ENCODE results near the gene ANKRD12.

The ANKRD12 gene

DNA sequence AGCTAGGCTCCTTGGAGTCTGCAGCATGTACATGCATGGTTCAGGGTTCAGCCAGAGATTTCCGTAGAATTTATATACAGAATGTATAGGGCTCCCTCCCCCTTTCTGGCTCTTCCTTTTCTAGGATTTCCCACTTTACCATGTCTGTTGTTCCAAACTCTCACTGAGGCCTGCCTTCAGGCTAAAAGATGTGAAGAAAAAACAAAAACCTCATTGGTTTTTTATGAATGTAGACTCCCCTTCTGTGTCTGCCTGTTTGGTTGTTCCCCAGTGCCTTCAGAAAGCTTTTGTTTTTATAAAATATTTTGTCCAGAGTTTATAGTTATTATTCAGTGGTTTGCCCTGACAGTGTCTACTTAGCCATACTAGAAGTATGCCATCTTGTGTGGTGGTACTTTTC is 30.5 kb upstream of the ANKRD12 start:
- no peak for DNase-seq (ENCODE audit: low read depth, low spot score)

DNA sequence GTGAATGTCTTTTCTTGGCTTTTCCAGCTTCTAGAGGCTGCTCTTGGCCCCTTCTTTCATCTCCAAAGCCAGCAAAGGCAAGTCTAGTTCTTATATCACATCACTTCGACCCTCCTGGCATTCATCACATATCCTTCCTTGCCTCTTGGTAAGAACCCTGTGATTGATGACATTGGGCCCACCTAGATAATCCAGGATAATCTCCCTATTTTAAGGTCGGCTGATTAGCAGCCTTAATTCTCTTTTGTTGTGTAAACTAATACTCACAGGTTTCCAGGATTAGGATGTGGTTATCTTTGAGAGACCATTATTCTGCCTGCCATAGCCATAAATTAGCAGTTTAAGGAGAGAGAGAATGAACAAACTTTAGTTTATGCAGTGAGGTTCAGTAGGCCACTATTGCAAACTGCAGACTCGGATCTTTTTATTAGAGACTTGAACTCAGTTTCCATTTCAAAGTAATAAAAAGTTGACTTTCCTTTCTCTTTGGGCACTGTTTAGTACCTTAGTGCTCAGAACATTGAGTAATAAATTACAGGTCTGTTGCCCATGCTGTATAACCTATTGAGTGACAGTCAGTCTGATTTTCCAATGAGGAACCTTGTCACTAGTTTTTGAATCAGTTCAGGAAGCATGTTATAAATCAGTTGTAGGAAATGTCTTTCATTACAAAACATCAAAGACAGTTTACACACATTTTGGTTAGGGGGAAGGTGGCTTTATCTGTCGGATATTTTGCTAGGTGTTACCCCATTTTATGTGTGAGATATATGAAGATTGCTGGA is 29.6 kb upstream of the ANKRD12 start:
- no peak for DNase-seq (ENCODE audit: low read depth, low spot score)

DNA sequence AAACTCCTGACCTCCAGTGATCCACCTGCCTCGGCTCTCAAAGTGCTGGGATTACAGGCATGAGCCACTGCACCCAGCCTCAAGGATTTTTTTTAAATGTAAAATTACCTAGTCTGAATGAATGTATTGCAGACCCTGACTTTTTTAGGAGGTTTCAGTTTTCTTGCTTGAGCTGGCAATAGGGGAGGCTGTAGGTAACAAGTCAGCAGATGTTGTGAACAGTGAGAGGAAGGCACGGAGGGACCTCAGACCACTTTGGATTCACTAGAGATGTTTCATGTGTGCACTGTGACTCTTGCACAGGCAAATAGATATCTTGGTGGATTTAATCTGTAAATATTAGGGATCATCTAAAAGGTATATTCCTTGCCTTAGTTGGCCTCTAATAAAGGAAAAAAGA is 27.7 kb upstream of the ANKRD12 start:
- DNase-seq (ENCODE audit: low read depth, low spot score) = no peak

DNA sequence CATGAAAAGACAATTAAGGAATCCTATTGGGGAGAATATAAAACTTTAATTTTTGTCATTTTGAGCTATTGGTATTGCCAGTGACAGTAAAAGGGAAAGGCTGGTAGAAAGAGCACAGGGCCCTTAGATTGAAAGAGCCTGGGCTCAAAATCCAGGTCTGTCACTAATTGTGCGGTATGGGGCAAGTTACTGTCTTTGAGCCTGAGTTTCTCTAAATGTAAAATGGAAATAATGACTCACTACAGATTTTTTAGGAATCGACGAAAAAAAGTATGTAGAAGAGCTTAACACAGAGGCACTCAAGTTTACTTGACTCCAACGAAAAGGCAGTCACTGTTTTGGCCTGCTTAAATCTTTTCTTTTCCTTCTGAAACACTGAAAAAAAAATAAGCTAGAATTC is 27.1 kb upstream of the ANKRD12 start:
- no peak for DNase-seq (ENCODE audit: low read depth, low spot score)

DNA sequence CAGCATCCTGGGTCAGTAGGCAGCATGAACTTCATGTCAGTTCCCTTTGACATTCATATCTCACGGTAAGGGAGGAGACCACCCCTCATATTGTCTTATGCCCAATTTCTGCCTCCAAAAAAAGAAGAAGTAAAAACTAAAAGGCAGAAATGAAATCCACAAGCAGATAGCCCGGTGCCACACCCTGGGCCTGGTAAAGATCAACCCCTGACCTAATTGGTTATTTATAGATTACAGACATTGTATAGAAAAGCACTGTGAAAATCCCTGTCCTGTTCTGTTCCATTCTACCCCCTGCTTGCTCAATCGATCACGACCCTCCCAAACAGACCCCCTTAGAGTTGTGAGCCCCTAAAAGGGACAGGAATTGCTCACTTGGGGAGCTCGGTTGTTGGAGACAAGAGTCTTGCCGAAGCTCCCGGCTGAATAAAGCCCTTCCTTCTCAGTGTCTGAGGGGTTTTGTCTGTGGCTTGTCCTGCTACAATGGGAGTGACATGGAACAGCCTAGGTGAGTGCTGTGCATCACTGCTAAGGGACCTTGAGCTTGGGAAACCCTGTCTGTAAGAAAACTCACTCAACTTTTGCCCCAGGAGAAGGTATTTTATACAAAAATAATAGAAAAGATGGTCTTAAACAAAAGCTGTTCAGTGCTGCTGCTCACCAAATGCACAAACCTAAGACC is 23.0 kb upstream of the ANKRD12 start:
- DNase-seq (ENCODE audit: low read depth, low spot score) = no peak

DNA sequence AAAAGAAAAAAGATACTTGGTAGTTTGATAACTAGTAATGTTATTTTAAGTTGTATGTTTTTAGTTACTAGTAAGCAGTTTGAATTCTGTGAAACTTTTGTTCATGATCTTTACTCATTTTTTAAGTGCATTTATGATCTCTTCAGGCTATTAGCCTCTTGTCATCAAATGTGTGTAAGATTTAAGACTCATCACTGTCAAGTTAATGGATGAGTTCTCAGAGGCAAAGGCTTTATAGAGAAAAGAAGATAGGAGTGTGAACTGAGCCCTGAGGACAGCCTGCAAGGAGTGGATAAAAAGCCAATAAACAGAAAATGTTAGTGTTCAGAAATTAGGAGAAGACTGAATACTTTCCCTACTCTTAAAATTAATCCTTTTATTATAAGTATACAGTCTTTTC is 20.6 kb upstream of the ANKRD12 start:
- no peak for DNase-seq (ENCODE audit: low read depth, low spot score)

DNA sequence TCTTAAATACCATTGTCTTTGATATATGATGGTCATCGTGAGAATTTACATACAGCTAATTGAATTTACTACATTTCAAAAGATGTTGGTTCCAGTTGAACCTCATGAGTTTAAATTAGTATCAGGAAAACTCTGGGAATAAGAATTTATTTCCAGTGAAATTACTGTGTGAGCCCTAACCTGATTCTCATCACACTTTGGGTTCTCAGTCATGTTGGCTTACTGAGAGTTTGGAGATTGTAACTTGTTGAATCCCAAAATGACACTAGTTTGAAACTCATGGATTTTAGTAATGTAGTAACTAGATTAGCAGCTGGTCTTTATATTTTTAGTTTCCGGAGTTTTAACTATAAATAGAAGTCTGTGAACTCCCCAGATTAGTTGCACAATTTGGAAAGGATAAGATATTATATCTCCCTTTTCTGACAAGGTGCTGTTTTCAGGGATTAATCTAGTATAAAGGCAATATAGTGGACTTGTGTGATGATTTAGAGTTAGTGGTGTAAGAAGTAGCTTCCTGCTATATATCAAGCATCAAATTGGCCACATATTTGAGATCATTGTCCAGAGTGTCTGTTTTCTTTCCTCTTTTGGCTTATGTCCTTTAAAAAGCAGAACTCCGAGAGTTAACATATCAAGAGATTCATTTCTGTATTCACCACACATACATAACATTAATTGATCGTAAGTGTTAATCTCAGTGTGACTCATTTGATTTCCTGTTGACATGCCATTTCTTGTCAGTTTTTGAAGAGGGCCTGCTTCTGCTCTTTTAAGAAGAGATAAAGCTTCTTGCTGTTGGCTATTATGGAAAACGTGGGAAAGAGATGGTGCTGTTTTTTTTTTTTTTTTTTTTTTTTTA is 18.4 kb upstream of the ANKRD12 start:
- DNase-seq (ENCODE audit: low read depth, low spot score) = no peak

DNA sequence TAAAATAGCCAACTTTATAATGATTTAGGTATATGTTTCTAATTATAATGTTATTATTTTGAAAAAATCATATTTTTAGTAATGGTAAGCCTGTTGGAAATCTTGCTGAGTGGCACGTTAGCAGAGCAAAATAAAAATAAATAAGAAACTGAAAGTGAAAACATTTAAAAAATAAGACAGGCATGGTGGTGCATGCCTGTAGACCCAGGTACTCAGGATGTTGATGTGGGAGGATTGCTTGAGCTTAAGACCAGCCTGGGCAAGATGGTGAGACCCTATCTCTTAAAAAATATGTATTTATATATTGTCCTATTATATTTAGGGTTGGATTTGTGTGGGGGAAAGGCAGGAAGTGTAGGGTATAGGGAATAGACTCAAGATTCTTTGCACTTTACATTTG is 15.8 kb upstream of the ANKRD12 start:
- no peak for DNase-seq (ENCODE audit: low read depth, low spot score)

DNA sequence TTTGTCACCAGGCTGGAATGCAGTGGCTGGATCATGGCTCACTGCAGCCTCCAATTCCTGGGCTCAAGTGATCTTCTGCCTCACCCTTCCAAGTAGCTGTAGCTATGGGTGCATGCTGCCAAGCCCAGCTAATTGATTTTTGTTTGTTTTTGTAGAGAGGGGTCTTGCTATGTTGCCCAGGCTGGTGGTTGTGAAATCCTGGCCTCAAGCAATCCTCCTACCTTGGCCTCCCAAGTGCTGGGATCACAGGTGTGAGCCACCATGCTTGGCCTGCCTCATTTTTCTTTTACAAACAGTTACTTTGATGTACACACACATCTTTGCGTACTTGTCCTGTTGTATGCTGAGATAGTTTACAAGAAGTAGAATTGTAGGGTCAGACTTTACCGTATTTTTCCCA is 13.1 kb upstream of the ANKRD12 start:
- no peak for DNase-seq (ENCODE audit: low read depth, low spot score)

DNA sequence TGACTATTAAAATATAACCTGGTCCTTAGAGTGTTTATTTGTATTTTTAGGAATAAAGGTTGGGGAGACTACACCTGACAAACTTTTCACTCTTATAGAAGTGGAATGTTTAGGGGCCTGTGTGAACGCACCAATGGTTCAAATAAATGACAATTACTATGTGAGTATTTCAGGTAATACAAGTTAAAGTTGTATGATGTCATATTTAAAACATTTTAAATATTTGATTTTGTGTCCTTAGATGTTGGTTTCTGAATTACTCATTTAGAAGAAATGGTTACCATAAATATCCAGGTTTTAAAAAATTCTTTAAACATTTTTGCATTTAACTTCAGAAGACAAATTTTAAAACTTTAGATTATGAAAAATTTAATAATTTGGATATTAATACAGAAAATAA is 11.8 kb upstream of the ANKRD12 start:
- no peak for DNase-seq (ENCODE audit: low read depth, low spot score)

DNA sequence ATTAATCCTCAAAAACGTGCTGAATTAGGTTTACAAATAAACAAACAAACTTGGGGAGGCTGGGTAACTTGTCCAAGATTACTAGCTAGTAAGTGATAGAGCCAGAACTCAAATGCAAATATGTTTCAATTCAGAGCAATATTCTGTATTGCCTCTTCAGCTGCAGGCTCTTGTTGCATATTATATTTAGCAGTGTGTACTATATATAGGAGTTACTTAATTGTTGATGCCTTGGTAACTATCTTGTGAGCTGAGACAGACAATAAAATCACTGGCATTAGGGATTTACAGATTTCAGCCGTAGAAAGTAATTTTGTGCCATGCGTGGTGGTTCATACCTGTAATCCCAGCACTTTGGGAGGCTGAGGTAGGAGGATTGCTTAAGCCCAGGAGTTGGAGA is 10.2 kb upstream of the ANKRD12 start:
- DNase-seq (ENCODE audit: low read depth, low spot score) = no peak

DNA sequence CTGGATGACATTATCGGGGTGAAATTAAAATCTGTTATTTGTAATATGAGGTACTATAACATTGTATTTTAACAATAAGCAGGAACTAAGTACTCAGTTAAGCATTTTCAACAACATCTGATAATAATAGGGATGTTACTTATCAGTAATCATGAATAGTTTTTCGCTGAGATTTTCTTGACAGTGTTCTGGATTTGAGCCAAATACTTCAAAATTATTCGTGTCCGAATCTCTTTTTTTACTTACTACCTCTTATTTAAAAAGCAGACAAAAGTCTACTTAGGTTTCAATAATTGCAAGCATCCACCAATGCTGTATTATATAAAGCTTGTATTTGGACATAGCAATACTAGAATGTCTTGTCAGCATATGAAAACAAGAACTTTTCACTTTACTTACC is 6.4 kb upstream of the ANKRD12 start:
- no peak for DNase-seq (ENCODE audit: low read depth, low spot score)

DNA sequence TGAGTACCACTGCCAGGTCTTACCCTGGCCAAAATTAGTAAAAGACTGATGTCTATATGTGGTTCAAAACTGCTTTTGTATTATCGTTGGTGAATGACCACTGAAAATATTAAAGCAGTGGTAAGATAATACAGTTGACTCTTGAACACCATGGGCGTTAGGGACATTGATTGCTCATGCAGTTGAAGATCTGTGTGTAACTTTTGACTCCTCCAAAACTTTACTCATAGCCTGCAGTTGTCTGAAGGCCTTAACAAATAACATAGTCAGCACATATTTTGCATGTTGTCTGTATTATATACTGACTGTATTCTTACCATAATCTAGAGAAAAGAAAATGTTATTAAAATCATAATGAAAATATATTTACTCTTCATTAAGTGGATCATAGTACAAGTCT is 5.8 kb upstream of the ANKRD12 start:
- no peak for DNase-seq (ENCODE audit: low read depth, low spot score)

DNA sequence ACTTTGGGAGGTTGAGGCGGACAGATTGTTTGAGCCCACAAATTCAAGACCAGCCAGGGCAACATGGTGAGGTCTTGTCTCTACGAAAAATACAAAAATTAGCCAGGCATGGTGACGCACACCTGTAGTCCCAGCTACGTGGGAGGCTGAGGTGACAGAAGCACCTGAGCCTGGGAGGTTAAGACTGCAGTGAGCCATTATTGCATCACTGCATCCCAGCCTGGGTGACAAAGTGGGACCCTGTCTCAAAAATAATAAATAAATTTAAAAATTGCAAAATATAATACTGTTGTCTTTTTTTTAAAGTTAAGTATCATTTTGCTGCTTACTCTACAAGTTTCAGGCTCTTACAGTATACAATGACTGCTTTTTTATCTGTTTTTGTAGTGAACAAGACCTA is 4.0 kb upstream of the ANKRD12 start:
- DNase-seq (ENCODE audit: low read depth, low spot score) = no peak

DNA sequence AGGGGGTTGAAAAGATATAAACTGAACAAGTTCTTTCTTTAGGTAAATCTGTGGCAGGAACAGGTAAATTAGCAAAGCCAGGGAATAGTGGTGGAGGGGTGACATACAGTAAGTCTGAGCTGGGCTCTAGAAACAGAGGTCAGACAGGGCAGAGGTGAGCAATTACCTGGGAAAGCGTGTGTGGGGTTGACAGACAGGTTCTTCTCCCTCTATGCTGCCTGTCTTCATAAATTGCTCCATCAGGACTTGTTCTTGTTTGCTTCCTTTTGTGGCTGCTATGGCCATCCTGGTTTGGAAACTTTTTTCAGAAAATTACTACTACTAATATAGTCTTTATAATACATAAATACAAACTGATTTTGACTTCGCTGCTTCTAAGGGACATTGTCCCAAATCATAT is 3.4 kb upstream of the ANKRD12 start:
- peak; percentile 48 for DNase-seq (ENCODE audit: low read depth, low spot score)

DNA sequence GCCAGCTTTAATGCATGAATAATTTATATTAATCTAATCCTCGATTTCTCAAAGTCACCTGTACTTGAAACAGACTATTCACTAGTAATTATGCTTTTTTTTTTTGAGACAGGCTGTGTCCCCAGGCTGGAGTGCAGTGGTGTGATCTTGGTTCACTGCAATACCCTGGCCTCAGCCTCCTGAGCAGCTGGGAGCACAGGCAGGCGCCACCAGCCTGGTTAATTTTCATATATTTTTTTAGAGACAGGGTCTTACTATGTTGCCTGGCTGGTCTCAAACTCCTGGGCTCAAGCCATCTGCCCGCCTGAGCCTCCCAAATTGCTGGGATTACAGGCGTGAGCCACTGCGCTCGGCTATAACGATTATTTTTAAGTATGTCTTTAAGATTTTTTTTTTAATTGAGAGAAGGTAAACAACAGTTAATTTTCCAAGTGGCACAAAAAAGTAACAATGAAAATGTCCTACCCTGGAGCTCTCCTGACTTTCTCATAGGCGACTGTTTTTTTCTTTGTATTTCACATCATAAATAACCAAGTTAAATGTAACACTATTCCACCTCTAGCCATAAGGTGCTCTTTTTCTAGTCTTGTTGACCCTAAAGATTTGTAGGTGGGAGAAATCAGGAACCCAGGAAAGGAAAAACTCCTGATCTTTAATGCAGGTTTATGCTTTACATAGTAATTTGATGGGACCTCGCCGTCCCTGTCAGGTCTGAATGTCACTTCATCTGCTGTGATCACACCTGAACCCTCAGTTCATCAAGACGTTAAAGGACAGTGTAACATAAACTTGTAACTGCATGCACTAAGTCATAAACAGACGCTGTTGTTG is 1.3 kb upstream of the ANKRD12 start:
- no peak for DNase-seq (ENCODE audit: low read depth, low spot score)

DNA sequence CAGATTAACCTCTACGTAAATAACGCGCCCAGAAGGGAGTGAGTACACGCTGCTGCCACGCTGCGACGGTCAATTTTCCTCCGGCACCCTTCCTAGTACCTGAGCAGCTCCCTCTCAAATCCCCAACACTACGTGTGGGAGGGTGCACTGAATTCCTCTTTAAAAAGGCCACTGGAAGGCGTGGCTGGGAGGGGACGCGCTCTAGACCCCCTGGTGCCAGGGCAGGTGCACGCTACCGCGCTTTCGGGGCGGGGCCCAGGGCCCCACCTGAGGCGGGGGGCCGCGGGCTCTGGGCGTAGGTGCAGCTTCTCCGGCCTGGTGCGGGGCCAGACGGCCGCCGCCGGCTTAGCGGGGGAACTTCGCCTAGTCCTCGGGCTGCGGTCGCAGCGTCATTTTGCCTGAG is 668 bp upstream of the ANKRD12 start:
- DNase-seq (ENCODE audit: low read depth, low spot score) = peak; percentile 82

DNA sequence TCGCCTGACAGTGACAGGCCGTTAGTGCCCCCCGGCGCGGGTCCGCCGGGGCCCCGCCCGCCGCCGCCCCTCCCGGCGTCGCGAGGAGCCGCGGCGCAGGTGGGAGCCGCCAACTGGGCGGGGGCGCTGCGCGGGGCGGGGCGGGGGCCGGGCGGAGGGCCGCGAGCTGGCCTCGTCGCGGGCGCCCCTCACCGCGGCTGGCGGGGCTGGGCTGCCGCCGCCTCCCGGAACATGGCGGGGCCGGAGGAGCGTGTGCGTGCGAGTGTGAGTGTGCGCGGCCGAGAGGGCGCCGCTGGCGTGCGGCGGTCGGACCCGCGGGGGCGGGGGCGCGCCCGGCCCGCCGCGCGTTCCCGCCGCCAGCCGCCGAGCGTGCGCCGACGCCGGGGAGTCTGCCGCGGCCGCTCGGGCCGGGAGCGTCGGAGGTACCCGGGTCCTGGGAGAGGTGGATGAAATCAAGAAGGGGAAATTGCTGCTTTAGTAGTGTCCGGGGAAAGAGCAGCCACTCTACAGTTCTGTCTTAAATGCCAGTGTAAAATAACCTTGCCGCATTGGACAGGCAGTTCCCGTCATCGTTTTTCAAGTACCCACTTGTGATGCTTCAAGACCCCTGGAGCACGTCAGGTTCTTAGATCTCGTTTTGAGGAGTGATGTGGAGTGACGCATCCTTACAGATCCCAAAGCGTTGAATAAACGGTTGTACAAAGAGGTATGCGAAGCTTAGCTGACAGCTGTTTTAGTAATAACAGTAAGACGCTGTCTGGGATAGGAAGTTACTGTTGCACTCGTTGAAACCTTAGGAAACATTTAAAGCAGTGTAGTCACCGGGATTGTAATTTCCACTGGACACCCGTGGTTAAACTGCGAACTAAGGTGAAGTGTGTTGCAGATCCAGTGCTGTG is 836 bp downstream of the ANKRD12 start:
- peak; percentile 63 for DNase-seq (ENCODE audit: low read depth, low spot score)

DNA sequence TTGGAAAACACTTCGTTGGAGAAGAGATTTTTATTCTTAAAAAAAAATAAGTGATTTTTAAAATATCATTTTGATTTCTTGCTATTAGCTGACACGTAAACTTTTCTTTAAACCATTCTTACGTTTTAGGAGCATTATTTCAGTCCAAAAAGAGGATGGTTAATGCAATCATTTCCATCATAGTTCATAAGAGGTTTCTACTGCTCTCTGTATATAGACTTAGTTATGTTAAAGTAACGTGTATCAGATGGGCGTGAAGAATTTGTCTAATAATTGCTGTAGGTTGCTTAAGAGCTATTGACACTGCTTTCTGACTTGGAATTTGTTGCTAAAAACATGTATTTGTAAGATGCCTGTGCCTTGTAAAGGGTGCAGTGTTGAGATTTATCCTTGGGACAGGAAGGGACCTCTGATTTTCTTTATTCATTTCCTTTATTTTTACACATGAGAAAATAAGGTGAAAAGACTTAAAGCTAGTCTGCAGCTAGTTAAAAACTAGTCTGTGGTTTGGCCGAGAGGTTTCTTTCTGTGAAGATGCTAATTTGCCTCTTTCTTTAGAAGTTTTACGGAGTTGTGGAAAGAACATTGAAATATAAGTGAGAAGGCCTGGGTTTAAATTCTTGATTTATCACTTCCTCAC is 2.9 kb downstream of the ANKRD12 start:
- no peak for DNase-seq (ENCODE audit: low read depth, low spot score)

DNA sequence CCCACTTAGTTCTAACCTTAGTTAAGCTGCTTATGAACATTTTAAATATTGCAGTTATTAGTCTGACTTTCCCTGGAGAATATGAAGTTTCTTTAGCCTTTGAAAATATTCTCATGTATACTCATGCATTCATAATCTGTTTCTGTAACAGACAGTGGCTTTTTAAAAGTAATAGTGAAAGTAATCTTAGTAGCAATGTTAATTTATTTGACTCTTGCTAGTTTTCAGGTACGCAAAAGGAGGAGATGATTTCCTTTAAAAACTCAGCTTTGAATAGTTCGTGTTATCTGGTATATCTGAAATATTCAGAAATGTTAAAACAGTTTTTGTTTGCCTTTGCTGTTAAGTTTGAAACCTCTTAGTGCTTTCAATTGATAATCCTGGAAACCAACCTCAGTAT is 3.8 kb downstream of the ANKRD12 start:
- no peak for DNase-seq (ENCODE audit: low read depth, low spot score)

Measured in ELF-1 (cell line).